Dedifferentiated amniotic fluid mesenchymal stem cell (primary cell): ENCODE data around the gene ERC2.
"Not testable (repeated sequence)": the region's sequence is repeated elsewhere in the genome, so short reads cannot be mapped to it uniquely, and the experiment has no call there.

Source experiments
- DNase-seq: peaks from one replicate; pipeline ENCODE4 v3.0.0-alpha.2; 2016; ENCODE audit errors: extremely low spot score

ERC2 gene

GRCh38 chr3:56066405-56066804, 401.9 kb downstream of the ERC2 start:
- DNase-seq = not testable (repeated sequence)

GRCh38 chr3:56064684-56065083, 403.6 kb downstream of the ERC2 start:
- no peak for DNase-seq

- DNase-seq = no peak
Observed at GRCh38 chr3:56061279-56061626, 407.0 kb downstream of the ERC2 start.

GRCh38 chr3:56060521-56061278, 407.6 kb downstream of the ERC2 start:
- no peak for DNase-seq

GRCh38 chr3:56059731-56060130, 408.5 kb downstream of the ERC2 start:
- DNase-seq = no peak

- DNase-seq = no peak
Observed at GRCh38 chr3:56055951-56056350, 412.3 kb downstream of the ERC2 start.

- no peak for DNase-seq
Observed at GRCh38 chr3:56055546-56055945, 412.7 kb downstream of the ERC2 start.

- no peak for DNase-seq
Observed at GRCh38 chr3:56054844-56055243, 413.4 kb downstream of the ERC2 start.

GRCh38 chr3:56053727-56054126, 414.5 kb downstream of the ERC2 start:
- no peak for DNase-seq

GRCh38 chr3:56052188-56052587, 416.1 kb downstream of the ERC2 start:
- no peak for DNase-seq

GRCh38 chr3:56051052-56051451, 417.2 kb downstream of the ERC2 start:
- DNase-seq = no peak

GRCh38 chr3:56048946-56049345, 419.3 kb downstream of the ERC2 start:
- DNase-seq = no peak

GRCh38 chr3:56048331-56048730, 419.9 kb downstream of the ERC2 start:
- DNase-seq = no peak

- peak; percentile 78 for DNase-seq
Observed at GRCh38 chr3:56042326-56042951, 425.8 kb downstream of the ERC2 start.

GRCh38 chr3:56025326-56025725, 442.9 kb downstream of the ERC2 start:
- DNase-seq = no peak

GRCh38 chr3:56023546-56023945, 444.7 kb downstream of the ERC2 start:
- no peak for DNase-seq

- no peak for DNase-seq
Observed at GRCh38 chr3:56022619-56023018, 445.6 kb downstream of the ERC2 start.

- DNase-seq = no peak
Observed at GRCh38 chr3:56019490-56020146, 448.6 kb downstream of the ERC2 start.

GRCh38 chr3:56015374-56015773, 452.9 kb downstream of the ERC2 start:
- DNase-seq = not testable (repeated sequence)

- DNase-seq = no peak
Observed at GRCh38 chr3:56012721-56013120, 455.5 kb downstream of the ERC2 start.

GRCh38 chr3:56005196-56005805, 463.0 kb downstream of the ERC2 start:
- no peak for DNase-seq

- no peak for DNase-seq
Observed at GRCh38 chr3:56003129-56003528, 465.1 kb downstream of the ERC2 start.

- DNase-seq = no peak
Observed at GRCh38 chr3:56001991-56002390, 466.3 kb downstream of the ERC2 start.
